GM20000 (cell line): ENCODE results near the gene TSKS.

ENCODE experiments used
- DNase-seq: peaks from one replicate; pipeline ENCODE4 v3.0.0; 2012; ENCODE audit warnings: low spot score
- TF ChIP-seq, protein P1 (sequence below): IDR thresholded peaks from 2 replicates; pipeline ENCODE4 v1.5.1; 2012; ENCODE audit warnings: mild to moderate bottlenecking, control low read depth; ENCODE audit errors: extremely low read depth, missing control alignments

Gene TSKS

DNA sequence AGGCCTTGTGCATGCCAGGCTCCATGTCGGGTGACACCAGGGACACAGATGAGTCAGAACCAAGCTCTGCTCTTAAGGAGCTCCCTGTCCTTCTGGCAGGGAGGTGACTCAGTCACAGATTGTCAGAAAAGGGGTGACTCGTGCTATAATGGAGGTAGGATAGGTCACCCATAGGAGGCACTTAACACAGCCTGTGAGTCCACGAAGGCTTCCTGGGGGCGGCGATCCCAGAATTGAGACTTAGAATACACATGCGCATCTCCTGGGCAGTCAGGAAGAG, 30.4 kb upstream of the TSKS start:
- TF ChIP-seq, protein P1, sequence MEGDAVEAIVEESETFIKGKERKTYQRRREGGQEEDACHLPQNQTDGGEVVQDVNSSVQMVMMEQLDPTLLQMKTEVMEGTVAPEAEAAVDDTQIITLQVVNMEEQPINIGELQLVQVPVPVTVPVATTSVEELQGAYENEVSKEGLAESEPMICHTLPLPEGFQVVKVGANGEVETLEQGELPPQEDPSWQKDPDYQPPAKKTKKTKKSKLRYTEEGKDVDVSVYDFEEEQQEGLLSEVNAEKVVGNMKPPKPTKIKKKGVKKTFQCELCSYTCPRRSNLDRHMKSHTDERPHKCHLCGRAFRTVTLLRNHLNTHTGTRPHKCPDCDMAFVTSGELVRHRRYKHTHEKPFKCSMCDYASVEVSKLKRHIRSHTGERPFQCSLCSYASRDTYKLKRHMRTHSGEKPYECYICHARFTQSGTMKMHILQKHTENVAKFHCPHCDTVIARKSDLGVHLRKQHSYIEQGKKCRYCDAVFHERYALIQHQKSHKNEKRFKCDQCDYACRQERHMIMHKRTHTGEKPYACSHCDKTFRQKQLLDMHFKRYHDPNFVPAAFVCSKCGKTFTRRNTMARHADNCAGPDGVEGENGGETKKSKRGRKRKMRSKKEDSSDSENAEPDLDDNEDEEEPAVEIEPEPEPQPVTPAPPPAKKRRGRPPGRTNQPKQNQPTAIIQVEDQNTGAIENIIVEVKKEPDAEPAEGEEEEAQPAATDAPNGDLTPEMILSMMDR, result no peak
- DNase-seq, result no peak

DNA sequence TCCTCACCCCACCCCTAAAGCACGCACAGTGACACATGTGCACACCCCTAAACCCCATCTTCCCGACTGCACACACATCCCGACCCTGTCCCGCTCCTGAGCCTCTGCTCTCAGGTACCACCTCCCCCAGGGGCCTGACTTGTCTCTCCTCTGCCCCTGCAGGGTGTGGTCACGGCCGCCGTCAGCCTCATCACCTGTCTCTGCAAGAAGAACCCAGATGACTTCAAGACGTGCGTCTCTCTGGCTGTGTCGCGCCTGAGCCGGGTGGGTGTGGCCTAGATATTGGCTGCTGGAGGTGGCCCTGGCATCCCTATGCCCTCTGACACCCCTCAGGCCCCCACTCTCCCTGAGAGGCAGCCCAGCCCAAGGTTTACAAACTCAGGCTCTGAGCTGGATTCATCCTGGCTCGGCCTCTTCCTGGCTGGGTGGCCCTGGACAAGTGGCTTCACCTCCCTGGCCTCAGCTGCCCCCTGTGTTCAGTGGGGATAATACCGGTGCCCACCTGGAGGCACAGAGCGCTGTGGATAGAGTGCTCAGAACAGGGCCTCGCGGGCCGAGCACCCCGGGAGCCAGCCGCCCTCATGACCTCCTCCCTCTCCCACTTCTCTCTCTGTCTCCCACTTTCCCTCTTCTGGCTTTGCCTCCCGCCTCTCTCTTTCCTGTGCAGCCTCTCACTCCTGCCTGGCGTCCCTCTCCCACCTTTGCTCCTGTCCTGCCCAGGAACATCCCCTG, 29.9 kb upstream of the TSKS start:
- TF ChIP-seq, protein P1, result no peak
- DNase-seq, result no peak

DNA sequence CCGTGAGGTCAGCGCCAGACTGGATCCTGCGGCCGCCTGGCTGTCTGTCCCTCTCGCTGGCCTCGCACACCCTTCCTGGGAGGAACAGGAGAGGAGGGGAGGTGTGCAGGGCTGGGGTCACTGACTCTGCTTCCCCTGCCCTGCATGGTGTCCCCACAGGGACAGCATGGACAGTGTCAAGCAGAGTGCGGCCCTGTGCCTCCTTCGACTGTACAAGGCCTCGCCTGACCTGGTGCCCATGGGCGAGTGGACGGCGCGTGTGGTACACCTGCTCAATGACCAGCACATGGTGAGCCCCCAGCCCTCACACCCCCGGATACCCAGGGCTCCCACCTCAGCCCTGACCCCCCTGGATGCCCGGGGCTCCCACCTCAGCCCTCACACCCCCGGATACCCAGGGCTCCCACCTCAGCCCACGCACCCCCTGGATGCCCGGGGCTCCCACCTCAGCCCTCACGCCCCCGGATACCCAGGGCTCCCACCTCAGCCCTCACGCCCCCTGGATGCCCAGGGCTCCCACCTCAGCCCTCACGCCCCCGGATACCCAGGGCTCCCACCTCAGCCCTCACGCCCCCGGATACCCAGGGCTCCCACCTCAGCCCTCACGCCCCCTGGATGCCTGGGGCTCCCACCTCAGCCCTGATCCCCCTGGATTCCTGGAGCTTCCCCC, 28.8 kb upstream of the TSKS start:
- TF ChIP-seq, protein P1, result no peak
- DNase-seq, result no peak

DNA sequence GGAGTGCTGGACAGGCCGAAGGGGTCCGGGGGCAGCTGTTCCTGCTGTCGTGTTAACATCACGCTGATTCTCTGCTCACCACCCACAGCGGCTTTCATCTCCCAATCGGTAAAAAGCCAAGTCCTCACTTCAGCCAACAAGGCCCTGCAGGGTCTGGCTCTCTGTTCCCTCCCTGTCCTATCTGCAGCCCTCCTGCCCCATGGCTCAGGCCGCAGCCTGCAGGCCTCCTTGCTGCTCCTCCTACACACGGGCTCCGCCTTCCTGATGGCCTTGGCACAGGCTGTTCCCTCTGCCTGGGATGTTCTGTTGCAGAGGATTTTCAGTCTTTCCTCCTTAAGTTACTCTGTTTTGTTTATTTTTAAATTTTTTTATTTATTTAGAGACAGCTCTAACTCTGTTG, 27.8 kb upstream of the TSKS start:
- TF ChIP-seq, protein P1, result no peak
- no peak for DNase-seq

DNA sequence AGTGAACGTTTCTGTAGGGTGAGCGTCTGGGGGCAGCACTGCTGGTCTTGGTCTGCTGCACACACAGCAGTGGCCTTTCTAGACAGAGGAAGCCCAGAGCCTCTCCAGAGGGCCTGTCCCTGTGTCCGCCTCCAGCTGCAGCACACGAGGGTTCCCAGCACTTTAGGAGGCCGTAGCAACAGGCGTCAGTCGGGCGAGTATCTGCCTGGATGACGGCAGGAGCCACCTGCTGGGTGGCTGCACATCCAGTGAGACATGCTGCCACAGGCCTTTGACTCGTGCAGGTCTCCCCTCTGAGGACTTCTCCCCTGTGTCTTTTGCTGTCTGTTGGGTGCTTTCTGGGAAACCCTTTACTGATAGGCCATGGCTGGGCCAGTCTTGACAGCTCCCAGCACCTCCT, 25.8 kb upstream of the TSKS start:
- DNase-seq, result no peak
- TF ChIP-seq, protein P1, result no peak

DNA sequence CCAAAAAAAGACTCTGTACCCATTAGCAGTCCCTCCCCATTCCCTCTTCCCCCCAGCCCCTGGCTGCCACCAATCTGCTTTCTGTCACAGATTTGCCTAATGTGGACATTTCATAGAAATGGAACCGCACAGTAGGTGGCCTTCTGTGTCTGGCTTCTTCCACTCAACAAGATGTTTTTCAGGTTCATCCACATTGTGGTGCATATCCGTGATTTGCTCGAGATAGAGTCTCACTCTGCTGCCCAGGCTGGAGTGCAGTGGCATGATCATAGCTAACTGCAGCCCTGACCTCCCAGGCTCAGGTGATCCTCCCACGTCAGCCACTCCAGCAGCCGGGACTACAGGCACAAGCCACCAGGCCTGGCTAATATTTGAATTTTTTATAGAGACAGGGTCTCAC, 24.6 kb upstream of the TSKS start:
- TF ChIP-seq, protein P1, result no peak
- DNase-seq, result no peak

DNA sequence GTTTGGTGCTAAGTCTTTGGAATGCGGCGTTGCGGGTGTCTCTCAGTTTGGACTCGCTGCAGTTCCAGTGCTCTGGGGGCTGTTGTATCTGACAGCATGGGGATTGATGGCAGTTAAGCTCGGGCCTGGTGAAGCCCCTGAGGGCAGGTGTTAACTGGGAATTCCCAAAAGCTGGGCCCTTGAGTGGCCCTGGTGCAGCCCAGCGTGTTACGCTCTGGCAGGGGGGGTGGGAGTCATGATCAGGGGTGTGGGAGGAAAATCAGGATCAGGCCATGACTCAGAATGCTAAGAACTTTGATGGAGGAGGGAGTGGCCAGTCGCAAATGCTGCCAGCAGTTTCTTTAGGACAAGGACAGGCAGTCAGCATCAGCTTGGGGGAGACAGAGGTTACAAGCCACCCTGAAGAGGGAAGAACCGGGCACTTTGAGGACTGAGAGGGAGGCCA, 23.3 kb upstream of the TSKS start:
- TF ChIP-seq, protein P1, result no peak
- DNase-seq, result no peak
